Forelimb muscle (tissue), 1 donor: Measurements from ENCODE around the gene CDX1. TPM values are rescaled to one million over a fixed set of nuclear protein-coding genes. Genes with fewer than 3 reads are reported as not detected.

Experiments used
- DNase-seq: peaks from one replicate; pipeline ENCODE4 v3.0.0-alpha.2; 2013; ENCODE audit warnings: low read depth
- polyA plus RNA-seq: library from polyadenylated mRNA; unstranded; fragments of 120-200 nt; gene quantifications from one replicate; pipeline ENCODE4 v1.2.1, GENCODE V29; 2013; ENCODE audit not compliant: insufficient read length

CDX1 gene
- polyA plus RNA-seq, 1 donor: 0.24 TPM

DNA sequence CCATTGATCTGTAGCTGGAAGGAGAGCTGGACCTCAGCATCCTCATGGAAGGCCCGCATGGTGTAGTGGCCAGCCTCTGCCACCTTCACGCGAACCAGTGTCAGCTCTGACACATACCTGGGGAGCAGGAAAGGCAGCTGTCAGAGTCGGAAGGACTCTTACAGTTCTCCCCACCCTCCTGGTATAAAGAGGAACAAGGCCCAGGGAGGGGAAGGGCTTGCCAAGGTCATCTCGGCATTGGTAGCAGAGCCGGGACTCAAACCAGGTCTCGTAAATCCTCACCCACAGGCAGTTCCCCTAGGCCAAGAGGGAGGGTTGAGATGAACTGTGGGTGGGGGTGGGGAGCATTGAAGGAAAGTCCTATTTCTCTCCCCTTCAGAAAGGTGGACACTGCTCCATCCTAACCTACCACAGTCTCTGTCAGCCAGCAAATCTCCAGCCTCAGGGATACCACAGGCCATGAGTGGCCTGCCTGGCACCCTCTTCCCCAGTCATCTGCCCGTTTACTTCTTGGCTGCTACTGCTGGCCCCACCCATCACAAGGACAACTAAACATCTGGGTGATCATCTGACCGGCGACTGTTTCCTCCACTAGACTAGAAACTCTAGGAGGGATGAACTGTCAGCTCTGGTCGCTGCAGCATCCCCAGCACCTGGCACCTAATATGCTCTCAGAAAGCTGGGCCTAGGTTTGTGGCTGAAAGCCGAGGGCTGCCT lies 34.4 kb upstream of the CDX1 start:
- no peak for DNase-seq

DNA sequence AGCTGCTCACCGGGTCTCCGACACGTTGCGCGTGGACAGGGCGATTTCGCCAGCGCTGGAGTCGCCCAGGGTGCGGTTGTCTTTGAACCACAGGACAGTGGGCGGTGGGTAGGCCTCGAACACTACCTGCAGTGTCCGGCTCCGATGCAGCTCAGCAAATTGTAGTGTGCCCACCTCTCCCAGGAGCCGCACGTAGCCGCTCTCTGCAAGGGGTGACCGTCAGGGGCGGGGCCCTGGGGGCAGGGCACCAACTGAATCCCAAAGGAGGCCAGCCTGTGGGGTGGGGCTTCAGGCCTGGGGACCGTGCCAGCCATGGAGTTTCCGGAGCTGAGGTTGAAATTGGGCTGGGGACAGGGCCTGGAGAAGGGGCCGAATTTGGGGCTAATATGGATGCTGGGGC lies 33.8 kb upstream of the CDX1 start:
- DNase-seq: no peak

DNA sequence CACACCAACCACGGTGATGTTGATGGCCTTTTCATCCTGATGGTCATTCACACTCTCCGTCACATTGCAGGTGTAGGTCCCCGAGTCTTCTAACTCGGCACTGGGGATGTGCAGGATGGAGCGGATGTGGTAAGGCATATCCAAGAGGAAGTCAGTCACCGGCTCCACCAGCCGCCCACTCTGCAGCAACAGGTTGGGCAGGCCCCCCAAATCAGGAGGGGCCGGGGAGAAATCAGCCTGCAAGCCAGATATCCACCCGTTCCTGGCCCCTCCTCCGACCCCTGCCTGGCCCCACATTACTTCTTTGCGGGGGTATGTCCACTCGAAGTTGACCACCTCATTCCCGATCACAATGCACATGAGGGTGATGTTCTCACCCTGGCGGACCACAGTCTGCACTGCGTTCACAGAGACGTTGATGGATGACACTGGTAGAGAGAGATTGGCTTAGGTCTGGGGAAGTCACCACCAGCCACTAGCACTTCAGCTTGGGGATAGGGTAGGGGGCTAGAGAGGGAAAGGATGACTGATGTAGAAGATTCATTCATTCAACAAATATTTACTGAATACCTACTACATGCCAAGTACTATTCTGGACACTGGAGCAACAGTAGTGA lies 32.9 kb upstream of the CDX1 start:
- DNase-seq: no peak

DNA sequence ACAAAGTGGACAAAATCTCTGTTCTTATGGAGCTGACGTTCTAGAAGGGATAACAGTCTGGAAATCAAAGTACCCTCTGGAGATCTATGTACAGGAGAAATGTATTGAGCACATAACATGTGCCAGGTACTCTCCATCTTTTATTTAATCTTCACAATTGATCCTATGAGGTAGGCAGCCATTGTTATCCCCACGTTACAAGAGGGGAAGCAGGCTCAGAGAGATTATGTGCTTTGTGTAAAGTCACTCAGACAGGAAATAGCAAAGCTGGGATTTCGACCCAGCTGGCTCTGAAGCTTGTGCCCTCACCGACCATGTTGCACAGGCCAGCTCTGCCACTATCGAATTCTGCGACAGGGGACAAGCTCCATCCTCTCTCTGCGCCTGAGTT lies 32.4 kb upstream of the CDX1 start:
- no peak for DNase-seq

DNA sequence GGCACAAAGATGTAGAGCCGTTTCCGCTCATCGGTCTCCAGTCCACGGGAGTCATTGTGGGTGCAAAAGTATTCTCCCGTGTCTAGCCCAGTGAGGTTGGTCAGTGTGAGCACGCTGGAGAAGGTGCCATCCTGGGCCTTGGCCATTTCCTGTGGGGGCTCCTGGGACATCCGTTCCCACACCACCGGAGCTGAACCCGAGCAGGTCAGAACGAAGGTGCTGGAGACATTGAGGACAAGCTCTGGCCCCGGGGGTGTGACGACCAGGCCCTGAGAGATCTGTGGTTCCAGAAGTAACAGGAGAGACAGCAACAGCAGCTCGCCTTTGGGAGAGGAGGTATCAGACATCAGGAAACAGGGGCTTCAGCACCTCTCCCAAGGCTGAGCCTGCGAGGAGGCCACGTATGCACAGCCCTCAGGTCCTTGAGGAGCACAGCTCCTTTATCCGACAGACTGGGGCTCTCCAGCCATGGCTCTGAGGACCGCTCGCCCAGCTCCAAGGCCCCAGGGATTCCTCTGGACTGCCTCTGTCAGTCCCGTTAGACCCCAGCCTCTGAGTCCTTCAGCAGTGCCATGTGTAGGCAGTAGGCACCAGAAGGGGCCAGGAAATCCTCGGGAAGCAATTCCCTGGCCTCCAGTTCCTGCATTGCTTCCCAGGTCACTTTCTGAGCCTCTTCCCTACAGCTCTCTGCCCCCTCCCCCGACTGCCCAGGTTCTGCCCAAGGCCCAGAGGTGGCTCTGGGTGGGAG lies 30.8 kb upstream of the CDX1 start:
- DNase-seq: no peak

DNA sequence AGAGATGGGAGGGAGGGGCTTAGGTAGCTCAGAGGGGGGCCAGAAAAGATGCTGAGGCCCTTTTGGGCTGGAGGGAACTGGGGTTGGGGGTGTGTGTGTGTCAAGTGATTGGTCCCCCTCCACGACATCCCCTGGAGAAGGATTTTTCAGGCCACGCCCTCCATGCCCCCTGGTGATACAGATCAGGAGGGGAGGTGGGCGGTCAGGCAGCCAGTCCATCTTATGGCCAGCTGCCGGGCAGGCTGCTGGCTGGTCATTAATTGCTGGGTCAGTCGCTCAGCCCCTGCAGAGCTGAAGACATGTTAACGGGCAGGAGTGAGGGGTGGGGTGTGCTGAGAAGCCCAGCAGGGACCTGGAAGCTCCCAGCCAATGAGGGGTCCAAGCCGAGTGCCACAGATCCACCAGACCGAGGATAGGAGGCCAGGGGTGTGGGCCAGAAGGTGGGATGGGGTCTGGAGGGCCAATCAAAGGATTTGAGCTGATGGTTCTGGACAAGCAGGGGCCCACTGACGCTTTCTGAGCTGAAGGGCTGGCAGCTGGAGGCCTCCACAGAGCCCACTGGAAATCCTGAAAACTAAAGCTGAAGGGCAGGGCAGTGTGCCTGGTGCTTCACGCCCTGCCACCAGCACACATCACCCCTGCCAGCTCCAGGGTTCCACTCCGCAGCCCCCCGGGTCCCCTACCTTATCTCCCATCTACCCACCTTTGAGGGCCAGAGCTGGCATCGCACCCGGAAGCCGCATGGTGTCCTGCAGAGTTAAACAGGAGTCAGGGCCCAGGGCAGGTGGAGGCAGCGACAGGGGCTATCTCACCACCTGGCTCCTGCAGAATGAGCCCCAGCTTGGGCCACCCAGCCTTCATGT lies 30.0 kb upstream of the CDX1 start:
- no peak for DNase-seq

DNA sequence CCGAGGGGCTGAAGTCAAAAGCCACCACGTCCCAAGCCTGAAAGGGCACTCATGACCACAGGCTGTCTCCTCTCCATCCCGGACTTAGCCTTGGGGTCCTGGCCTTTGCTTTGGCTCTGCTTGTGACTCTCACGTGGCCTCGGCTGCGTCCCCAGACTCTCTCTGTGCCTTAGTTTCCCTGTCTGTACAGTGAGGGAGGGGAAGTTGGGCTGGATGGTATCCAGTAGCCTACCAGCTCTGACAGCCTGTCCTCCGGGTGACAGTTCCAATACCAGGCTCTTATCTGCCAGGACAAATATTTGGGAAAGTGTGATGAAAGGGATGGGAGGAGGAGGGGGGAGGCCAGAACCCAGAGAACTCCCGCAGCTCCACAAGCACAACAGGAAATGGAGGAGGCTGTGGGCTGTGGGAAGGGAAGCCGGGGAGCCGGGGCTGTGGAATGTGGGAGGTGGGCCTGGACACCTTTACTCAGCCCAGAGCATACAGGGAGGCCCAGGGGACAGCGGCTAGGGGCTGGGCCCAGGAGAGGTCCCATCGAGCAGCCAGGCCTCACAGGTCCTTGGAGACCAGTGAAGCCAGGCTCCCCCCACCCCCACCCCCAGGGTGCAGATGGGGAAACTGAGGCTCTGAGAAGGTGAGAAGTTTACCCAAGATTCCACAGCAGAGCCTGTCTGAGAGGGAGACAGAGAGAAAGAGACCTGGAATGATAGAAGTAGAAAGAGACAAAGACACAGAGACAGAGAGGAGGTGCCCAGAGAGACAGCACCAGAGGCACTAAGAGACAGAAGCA lies 29.2 kb upstream of the CDX1 start:
- DNase-seq: no peak

DNA sequence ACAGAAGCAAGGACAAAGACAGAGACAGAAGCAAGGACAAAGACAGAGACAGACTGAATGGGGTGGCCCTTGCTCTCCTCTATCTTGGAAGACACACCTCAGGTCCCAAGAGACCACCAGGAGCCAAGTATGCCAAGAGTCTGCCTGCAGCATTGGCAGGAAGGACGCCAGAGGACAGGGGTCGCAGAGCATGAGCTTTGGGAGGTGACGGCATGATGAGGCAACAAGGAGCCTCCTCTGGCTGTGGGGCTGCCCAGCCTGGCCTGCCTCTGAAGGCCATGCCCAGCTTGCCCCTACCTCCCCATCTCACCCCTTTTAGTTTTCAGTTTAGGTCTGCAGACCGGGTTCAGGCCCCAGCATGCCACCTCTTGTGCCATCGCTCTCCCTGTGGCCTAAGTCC lies 28.6 kb upstream of the CDX1 start:
- no peak for DNase-seq

DNA sequence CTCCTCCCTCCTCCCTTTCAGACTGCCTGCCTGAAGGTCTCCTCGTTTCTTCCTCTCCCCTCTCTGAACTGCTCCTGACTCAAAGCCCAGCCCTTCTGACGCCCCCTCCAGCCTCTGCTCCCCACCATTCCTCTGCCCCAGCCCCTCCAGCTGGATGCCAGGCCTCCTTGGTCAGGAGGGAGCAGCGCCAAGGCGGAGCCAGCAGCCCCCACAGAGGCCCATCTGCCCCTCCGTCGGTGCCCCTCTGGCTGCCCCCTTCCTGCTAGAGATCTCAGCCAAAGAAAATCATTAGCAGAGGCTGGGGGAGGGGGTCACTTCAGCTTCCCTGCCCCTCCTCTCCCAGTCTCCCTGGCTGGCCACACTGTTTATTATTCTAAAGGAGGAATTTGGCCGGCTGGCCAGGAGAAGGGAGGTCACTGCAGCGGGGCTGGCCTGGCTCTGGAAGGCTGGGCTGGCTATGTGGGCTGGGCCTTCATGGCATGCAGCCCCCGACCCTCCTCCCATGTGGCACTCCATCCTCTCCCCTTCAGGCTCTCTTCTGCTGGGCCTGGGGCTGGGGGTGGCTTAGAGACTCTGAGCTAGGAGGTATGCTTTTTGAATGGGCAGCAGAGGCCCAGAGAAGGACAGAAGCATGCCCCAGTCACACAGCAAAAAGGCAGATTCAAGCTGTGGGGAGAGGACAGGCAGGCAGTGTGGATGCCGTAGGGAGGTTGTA lies 27.9 kb upstream of the CDX1 start:
- no peak for DNase-seq

DNA sequence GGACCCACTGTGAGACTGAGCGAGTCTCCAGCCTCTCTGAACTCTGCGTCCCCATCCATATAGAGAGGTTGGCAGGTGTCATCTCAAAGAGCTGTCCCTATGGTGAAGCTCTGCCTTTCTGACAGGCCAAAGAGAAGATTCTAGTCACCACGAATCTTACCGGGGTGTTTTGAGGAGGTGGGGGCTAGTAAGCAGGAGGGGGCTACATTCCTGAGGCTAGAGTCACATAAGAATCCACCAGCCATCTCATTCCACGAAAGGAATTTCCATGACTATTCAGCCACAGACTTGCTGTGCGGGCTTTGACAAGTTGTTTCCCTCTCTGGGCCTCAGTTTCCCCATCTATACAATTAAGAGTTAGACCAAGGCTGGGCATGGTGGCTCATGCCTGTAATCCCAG lies 27.2 kb upstream of the CDX1 start:
- no peak for DNase-seq

DNA sequence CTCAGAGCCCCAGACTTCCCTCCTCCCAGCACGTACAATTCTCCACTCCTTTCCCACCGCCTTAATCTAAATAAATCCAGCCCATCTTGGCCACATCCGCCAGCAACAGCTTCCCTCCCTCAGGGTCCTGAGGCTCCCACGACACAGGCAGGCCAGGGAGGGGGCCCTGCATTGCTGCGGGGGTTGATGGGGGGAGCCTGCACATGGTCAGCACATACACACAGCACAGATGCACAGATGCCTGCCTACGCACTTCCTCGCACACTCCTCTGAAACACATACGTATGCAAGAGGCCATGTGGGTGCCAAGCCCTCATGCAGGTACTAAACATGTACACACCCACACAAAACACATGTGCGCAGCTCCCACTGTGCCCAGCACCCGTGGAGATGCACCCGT lies 25.7 kb upstream of the CDX1 start:
- DNase-seq: no peak

DNA sequence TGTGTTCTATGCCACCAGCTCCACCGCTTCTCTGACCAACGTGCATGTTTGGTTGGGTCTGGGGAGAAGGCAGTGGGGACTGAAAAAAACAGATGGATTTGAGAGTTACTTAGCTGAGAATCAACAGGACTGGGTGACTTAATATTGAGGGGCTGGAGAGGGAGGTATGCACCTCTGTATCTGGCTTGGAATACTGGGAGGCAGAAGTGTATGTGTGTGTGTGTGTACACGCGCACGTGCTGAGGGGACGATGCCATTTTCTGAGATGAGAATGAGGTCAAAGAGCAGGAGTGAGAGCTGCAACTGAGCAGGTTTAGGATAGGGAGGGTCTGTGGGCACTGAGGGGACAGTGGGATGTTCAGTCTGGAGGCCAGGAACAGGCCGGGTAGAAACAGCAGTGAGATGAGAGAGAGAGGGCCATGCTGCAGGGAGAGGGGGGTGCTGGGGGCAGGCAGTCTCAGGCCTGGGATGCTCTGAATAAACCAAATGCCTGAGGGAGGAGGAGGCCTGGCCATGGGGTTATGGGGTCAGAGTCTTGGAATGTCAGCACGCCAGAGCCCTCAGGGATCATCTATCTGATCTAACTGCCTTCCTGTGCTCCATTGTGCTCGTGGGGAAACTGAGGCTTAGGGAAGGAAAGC lies 24.9 kb upstream of the CDX1 start:
- no peak for DNase-seq

DNA sequence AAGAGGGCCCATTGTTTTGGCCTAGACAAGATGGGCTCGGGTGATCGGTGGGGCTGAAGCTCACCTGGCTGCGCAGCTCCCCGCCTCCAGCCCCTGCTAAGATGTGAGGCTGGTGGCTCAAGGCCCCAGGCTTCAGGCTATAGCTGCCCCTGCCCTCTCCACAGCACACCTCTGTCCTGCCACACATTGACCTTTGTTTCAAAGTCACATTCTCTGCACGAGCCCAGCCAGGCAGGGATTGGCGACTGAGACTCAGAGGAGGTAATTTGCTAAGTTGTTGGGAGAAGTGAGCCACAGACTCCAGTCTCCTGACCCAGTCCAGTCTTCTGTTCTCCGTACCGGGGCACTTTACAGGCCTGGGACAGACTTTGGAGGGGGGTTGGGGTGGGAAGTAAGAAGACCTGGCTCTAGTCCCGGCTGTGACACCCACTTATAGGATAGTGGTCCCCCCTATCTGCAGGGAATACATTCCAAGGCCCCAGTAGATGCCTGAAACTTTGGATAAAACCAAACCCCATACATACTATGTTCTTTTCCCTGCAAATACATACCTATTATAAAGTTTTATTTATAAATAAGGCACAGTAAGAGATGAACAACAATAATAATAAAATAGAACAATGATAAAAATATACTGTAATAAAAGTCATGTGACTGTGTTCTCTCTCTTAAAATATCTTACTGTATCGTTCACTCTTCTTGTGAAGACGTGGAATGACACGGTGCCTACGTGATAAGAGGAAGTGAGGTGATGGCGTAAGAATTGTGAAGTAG lies 24.2 kb upstream of the CDX1 start:
- DNase-seq: no peak

DNA sequence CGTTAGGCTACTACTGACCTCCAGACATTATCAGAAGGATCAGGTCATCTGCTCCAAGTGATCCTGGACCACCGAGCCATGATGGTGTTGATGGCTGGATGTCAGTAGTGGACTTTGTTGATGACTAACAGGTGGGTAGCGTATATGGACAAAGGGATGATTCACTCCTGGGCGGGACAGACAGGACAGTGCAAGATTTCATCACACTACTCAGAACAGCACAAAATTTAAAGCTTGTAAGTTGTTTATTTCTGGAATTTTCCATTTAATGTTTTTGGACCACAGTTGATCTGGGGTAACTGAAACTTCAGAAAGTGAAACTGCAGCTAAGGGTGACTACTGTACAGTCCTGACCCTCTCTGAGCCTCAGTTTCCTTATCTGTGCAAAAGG lies 23.6 kb upstream of the CDX1 start:
- DNase-seq: peak; percentile 57

DNA sequence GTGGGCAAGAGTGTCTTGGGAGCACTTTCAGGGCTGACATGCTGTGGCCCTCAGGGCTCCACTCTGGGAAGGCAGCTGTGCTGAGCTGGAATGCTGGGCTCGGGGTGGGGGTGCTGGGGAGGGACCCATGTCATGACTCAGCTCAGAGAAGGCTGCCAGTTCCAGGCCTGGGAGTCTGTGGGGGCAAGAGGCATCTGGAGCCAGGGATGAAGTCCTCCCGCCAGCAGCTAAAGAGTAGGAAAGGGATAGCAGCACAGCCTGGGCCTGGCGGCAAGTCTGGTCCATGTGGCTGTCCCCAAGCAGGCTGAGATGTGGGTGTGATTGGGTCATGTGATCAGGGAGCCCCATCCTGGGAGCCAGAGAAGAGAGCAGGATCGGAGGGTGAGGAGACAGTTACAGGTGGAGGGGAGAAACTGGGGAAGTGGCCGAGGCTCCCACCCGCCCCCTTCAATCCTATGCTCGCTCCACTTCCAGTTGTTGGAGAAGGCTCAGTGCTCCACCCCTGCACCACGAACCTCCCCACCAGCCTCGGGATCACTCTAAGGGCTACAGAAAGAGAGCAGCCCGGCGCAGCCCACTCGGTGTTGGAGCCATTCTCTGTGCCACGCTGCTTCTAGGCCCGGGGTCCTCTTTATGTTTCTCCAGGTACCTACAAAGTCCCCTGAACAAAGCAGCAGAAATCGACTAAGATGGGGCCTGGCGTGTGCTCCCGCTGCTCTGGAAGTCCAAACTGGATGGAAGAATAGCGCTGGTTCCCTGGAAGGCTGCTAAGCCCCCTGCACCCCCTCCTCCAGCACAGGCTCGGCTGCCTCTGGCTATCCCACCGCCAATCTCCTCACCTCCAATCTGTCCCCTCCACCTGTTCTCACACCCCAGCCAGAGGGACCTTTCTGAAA lies 23.0 kb upstream of the CDX1 start:
- DNase-seq: no peak

DNA sequence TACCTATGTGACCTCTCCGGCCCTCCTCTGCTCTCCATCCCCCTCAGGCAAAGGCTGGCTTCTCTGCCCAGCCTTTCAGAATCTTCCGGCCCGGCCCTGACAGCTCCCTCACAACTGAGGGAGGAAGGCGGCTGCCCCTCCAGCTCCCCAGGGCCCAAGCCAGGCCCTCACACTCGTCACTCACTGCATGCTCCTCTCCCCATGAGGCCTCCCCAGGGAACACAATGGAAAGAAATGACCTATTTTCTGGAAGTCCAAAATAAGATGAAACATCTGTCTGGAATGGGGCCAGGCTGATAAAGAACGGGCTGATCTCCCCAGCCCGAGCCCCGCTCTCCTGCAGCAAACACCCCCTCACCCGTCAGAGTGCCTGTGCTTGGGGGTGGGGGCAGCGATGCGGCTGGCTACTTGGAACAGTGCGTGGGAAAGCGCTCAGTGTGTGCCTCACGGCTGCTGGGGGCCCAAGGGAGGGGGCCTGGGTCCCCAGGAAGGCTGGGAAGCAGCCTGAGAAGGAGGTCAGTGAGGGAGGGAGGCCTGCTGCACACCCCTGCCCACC lies 22.3 kb upstream of the CDX1 start:
- DNase-seq: no peak

DNA sequence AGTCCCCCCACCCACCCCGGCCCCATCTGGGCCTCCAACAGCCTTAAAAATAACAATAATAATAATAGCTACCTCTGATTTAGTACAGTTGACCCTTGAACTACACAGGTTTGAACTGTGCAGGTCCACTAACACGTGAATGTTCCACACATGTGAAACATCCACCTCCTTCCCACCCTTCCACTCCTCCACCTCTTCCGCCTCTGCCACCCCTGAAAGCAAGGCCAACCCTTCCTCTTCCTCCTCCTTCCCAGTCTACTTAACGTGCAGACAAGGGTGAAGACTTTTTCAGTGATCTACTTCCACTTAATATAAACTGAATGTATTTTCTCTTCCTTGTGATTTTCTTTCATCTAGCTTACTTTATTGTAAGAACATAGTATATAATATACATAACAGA lies 21.7 kb upstream of the CDX1 start:
- no peak for DNase-seq

DNA sequence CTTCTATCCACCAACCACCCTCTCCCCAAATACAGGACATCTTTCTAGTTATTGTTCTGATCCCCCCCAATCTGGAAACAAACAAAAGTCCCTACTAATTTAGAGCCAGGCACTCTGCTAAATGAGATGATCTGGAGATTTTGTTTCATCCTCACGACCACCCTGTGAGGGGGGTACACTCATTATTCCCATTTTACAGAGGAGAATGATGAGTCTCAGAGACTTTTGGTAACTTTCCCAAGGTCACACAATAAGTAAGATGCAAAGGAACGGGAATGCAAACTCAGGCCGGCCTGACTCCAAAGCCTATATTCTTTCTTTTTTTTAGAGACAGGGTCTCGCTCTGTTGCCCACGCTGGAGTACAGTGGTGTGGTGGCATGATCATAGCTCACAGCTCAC lies 20.3 kb upstream of the CDX1 start:
- no peak for DNase-seq
